NCI-H2196 treated with DMSO at 0.1 percent for 48 hours (cell line): ENCODE results near the gene FAM227B.
"Not testable (repeated sequence)": the region's sequence is repeated elsewhere in the genome, so short reads cannot be mapped to it uniquely, and the experiment has no call there.

Experiments
- DNase-seq: peaks from one replicate; lab custom pipeline; 2025; ENCODE audit not compliant: unreplicated experiment; lab: John Stamatoyannopoulos, UW

The FAM227B gene

GRCh38 chr15:49612240-49612639 is 8.4 kb downstream of the FAM227B start:
- not testable (repeated sequence) for DNase-seq

- no peak for DNase-seq
Observed at GRCh38 chr15:49610157-49610918, 10.3 kb downstream of the FAM227B start.

- DNase-seq = no peak
Observed at GRCh38 chr15:49606594-49606993, 14.0 kb downstream of the FAM227B start.

- DNase-seq = no peak
Observed at GRCh38 chr15:49605588-49605987, 15.0 kb downstream of the FAM227B start.

- DNase-seq = no peak
Observed at GRCh38 chr15:49604625-49605409, 15.8 kb downstream of the FAM227B start.

- DNase-seq = not testable (repeated sequence)
Observed at GRCh38 chr15:49592829-49593316, 27.7 kb downstream of the FAM227B start.

GRCh38 chr15:49589030-49589429 is 31.6 kb downstream of the FAM227B start:
- no peak for DNase-seq

GRCh38 chr15:49573421-49573820 is 47.2 kb downstream of the FAM227B start:
- DNase-seq = no peak

GRCh38 chr15:49570672-49571071 is 49.9 kb downstream of the FAM227B start:
- DNase-seq = no peak

GRCh38 chr15:49570174-49570573 is 50.4 kb downstream of the FAM227B start:
- no peak for DNase-seq

GRCh38 chr15:49560045-49560444 is 60.6 kb downstream of the FAM227B start:
- DNase-seq = no peak

- DNase-seq = no peak
Observed at GRCh38 chr15:49558929-49559328, 61.7 kb downstream of the FAM227B start.

- DNase-seq = no peak
Observed at GRCh38 chr15:49556437-49556836, 64.2 kb downstream of the FAM227B start.

GRCh38 chr15:49550342-49550741 is 70.3 kb downstream of the FAM227B start:
- not testable (repeated sequence) for DNase-seq

- DNase-seq = no peak
Observed at GRCh38 chr15:49538520-49538919, 82.1 kb downstream of the FAM227B start.

GRCh38 chr15:49530092-49530491 is 90.5 kb downstream of the FAM227B start:
- no peak for DNase-seq

GRCh38 chr15:49528289-49528688 is 92.3 kb downstream of the FAM227B start:
- DNase-seq = no peak

GRCh38 chr15:49521802-49522201 is 98.8 kb downstream of the FAM227B start:
- no peak for DNase-seq

GRCh38 chr15:49512739-49513138 is 107.9 kb downstream of the FAM227B start:
- DNase-seq = not testable (repeated sequence)

- no peak for DNase-seq
Observed at GRCh38 chr15:49507261-49507660, 113.4 kb downstream of the FAM227B start.

GRCh38 chr15:49506341-49506740 is 114.3 kb downstream of the FAM227B start:
- no peak for DNase-seq

- no peak for DNase-seq
Observed at GRCh38 chr15:49501586-49501985, 119.0 kb downstream of the FAM227B start.
